Breast epithelium (tissue), 3 donors: ENCODE results near the gene DPH1.

Source experiments
- CTCF ChIP-seq, 3 donors: fragments of 450-650 bp; IDR thresholded peaks; one replicate each; pipeline ENCODE4 v1.5.1; 2016 to 2017; ENCODE audit warnings: antibody characterized with exemption in 3 of 3, mild to moderate bottlenecking in 3 of 3, moderate library complexity in 3 of 3
- POLR2A ChIP-seq: fragments of 450-650 bp; IDR thresholded peaks from one replicate; pipeline ENCODE4 v1.6.1; 2016; ENCODE audit warnings: antibody characterized with exemption, mild to moderate bottlenecking, moderate library complexity
- POLR2AphosphoS5 ChIP-seq, 3 donors: sonication (generic); formaldehyde crosslinking; IDR thresholded peaks; one replicate each; pipeline ENCODE4 v1.6.1; 2017; ENCODE audit warnings: antibody characterized with exemption in 3 of 3

- no peak for TF ChIP-seq POLR2A
- TF ChIP-seq CTCF (IDR thresholded peaks at IDR 0.05) = no peak
- no peak for TF ChIP-seq POLR2AphosphoS5 (IDR thresholded peaks at IDR 0.05)
Measured at GRCh38 chr17:2042390-2042847, 12.5 kb downstream of the DPH1 start.
